ENCODE measurements around the gene CNPY4. TPM values are rescaled to one million over a fixed set of nuclear protein-coding genes. Genes with fewer than 3 reads are reported as not detected.

Gene CNPY4
- total RNA-seq, 1 donor from 2014 or later: 19.3 TPM

GRCh38 chr7:100093054-100093453 lies 26.4 kb upstream of the CNPY4 start:
- H3K27ac Mint-ChIP-seq (ENCODE audit: unreplicated experiment): peak overlapping the region; percentile 77
- H3K9me3 Mint-ChIP-seq (ENCODE audit: unreplicated experiment): peaks cover 19% of the 10 kb centered on the region
- H3K27me3 Mint-ChIP-seq (ENCODE audit: unreplicated experiment): peaks cover 6% of the 10 kb centered on the region
- H3K36me3 Mint-ChIP-seq (ENCODE audit: unreplicated experiment): peaks cover 2% of the 10 kb centered on the region
- TF ChIP-seq CTCF (IDR thresholded peaks at IDR 0.05; ENCODE audit: partially characterized antibody, unreplicated experiment): no peak
- no peak for DNase-seq
- peak overlapping the region; percentile 25 for H3K4me3 Mint-ChIP-seq (ENCODE audit: unreplicated experiment)
- peaks cover 29% of the 10 kb centered on the region for H3K4me1 Mint-ChIP-seq (ENCODE audit: low read depth, unreplicated experiment)

DNA sequence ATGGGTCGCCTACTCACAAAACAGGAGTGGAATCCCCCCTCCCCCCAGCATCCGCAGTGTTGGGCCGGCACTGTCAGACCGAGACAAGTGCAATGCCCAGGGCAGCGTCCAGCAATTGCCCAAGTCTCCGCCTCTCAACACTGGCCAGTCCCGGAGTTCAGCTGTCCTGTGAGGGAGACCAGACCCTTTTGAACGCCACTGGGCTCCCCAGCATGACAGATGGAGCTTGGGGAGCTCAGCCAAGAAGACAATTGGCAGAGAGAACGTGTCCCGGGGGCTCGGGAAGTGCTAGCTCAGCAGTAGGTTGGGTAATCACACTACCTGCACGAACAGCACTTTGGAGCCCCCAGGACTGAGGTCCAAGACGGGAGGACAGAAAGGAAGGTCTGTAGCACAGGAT lies 25.9 kb upstream of the CNPY4 start:
- DNase-seq: no peak
- Mint-ChIP-seq H3K27ac (ENCODE audit: unreplicated experiment) (peak overlapping the region; percentile 77), H3K4me1 (ENCODE audit: low read depth, unreplicated experiment) (peaks cover 32% of the 10 kb centered on the region), H3K27me3 (ENCODE audit: unreplicated experiment) (peaks cover 5% of the 10 kb centered on the region), H3K9me3 (ENCODE audit: unreplicated experiment) (peaks cover 20% of the 10 kb centered on the region), H3K4me3 (ENCODE audit: unreplicated experiment) (peak overlapping the region; percentile 64), H3K36me3 (ENCODE audit: unreplicated experiment) (peaks cover 7% of the 10 kb centered on the region)
- no peak for TF ChIP-seq CTCF (IDR thresholded peaks at IDR 0.05; ENCODE audit: partially characterized antibody, unreplicated experiment)

DNA sequence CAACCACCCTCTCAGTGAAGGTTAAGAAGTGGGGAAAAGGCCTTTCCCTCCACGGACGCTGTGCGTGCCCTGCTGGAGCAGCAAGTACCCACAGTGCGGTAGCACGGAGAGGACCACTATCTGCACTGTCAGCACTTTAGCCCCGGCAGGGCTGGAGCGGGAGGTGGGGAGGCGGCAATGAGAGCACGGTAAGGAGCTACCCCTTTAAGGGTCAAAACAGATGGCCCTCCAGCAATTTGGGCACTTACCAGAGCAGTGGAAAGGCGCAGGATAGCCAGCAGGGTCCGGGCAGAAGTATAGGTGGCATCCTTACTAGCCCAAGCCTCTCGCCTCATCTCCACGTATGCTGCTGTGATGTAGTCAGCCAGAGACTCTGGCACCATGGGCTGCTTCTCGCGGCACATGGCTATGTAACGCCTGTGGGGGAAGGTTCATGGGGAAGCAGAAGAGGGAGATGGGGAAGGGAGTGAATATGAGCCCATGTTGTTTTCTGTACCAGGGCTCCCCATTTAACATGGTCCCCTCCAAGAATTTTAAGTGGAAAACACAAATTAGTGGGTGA lies 25.4 kb upstream of the CNPY4 start:
- peaks cover 8% of the 10 kb centered on the region for H3K27me3 Mint-ChIP-seq (ENCODE audit: unreplicated experiment)
- H3K27ac Mint-ChIP-seq (ENCODE audit: unreplicated experiment): peak overlapping the region; percentile 77
- H3K36me3 Mint-ChIP-seq (ENCODE audit: unreplicated experiment): peaks cover 12% of the 10 kb centered on the region
- H3K4me1 Mint-ChIP-seq (ENCODE audit: low read depth, unreplicated experiment): peaks cover 37% of the 10 kb centered on the region
- no peak for TF ChIP-seq CTCF (IDR thresholded peaks at IDR 0.05; ENCODE audit: partially characterized antibody, unreplicated experiment)
- DNase-seq: no peak
- peaks cover 22% of the 10 kb centered on the region for H3K9me3 Mint-ChIP-seq (ENCODE audit: unreplicated experiment)
- peak overlapping the region; percentile 64 for H3K4me3 Mint-ChIP-seq (ENCODE audit: unreplicated experiment)

DNA sequence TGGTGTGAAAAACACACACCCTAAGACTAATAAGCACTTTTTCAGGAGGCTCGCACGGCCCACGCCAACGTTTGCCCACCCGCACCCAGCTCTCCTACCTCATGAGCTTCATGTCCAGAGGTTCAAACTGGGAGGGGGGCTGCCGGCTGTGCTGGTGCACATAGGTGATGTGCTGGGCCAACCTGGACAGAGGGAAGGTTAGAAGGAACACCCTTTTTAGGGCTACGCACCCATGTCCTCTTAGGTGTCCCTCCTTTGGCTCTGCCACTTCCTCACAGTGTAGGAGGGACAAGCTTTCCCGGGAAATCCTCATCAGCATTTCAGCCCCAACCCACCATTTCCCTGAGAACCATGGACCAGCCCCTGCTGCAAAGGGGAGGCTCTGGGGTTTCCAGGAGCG lies 24.1 kb upstream of the CNPY4 start:
- DNase-seq: no peak
- H3K4me1 Mint-ChIP-seq (ENCODE audit: low read depth, unreplicated experiment): peaks cover 43% of the 10 kb centered on the region
- H3K4me3 Mint-ChIP-seq (ENCODE audit: unreplicated experiment): peak overlapping the region; percentile 46
- no peak for TF ChIP-seq CTCF (IDR thresholded peaks at IDR 0.05; ENCODE audit: partially characterized antibody, unreplicated experiment)
- H3K27ac Mint-ChIP-seq (ENCODE audit: unreplicated experiment): peak overlapping the region; percentile 28
- peaks cover 23% of the 10 kb centered on the region for H3K36me3 Mint-ChIP-seq (ENCODE audit: unreplicated experiment)
- H3K9me3 Mint-ChIP-seq (ENCODE audit: unreplicated experiment): peaks cover 20% of the 10 kb centered on the region
- peaks cover 19% of the 10 kb centered on the region for H3K27me3 Mint-ChIP-seq (ENCODE audit: unreplicated experiment)

- peaks cover 43% of the 10 kb centered on the region for H3K4me1 Mint-ChIP-seq (ENCODE audit: low read depth, unreplicated experiment)
- peak overlapping the region; percentile 49 for H3K4me3 Mint-ChIP-seq (ENCODE audit: unreplicated experiment)
- TF ChIP-seq CTCF (IDR thresholded peaks at IDR 0.05; ENCODE audit: partially characterized antibody, unreplicated experiment): no peak
- no peak for DNase-seq
- H3K27ac Mint-ChIP-seq (ENCODE audit: unreplicated experiment): no peak overlapping the region
- H3K9me3 Mint-ChIP-seq (ENCODE audit: unreplicated experiment): peaks cover 20% of the 10 kb centered on the region
- H3K36me3 Mint-ChIP-seq (ENCODE audit: unreplicated experiment): peaks cover 23% of the 10 kb centered on the region
- H3K27me3 Mint-ChIP-seq (ENCODE audit: unreplicated experiment): peaks cover 20% of the 10 kb centered on the region
Measured at GRCh38 chr7:100095704-100096103, 23.7 kb upstream of the CNPY4 start.

Data from glutamatergic neuron (in vitro differentiated cells).